Tongue (tissue), 2 donors: ENCODE data around the gene SLC1A5. TPM values are rescaled to one million over a fixed set of nuclear protein-coding genes. Genes with fewer than 3 reads are reported as not detected.
A peak's percentile ranks its signal among the peaks of the same experiment; 100 is the strongest.

Experiments
- DNase-seq: peaks from one replicate; pipeline ENCODE4 v3.0.0-alpha.2; 2015
- total RNA-seq: library from RNA; depleted of rRNA; stranded (reverse); fragments of >200 nt; gene quantifications from one replicate; pipeline ENCODE4 v1.2.3, GENCODE V29; 2014

Gene SLC1A5
- total RNA-seq, 1 donor from 2014 or later: 16.4 TPM

GRCh38 chr19:46742926-46743480 lies 45.4 kb downstream of the SLC1A5 start:
- no peak for DNase-seq

- no peak for DNase-seq
These were observed 46.9 kb downstream of the SLC1A5 start for GRCh38 chr19:46741447-46741846.

GRCh38 chr19:46739290-46739771 lies 49.1 kb downstream of the SLC1A5 start:
- DNase-seq: peak; percentile 71

- DNase-seq: no peak
These were observed 50.6 kb downstream of the SLC1A5 start for GRCh38 chr19:46737761-46738171.

- no peak for DNase-seq
These were observed 51.1 kb downstream of the SLC1A5 start for GRCh38 chr19:46737298-46737654.

GRCh38 chr19:46736531-46737297 lies 51.7 kb downstream of the SLC1A5 start:
- DNase-seq: no peak

GRCh38 chr19:46733690-46734292 lies 54.6 kb downstream of the SLC1A5 start:
- DNase-seq: no peak

- DNase-seq: no peak
These were observed 55.3 kb downstream of the SLC1A5 start for GRCh38 chr19:46732966-46733689.

- no peak for DNase-seq
These were observed 56.0 kb downstream of the SLC1A5 start for GRCh38 chr19:46732172-46732938.

- no peak for DNase-seq
These were observed 56.8 kb downstream of the SLC1A5 start for GRCh38 chr19:46731584-46731983.

- DNase-seq: peak; percentile 13
These were observed 57.3 kb downstream of the SLC1A5 start for GRCh38 chr19:46731007-46731501.

GRCh38 chr19:46730595-46730994 lies 57.8 kb downstream of the SLC1A5 start:
- no peak for DNase-seq

GRCh38 chr19:46730187-46730586 lies 58.2 kb downstream of the SLC1A5 start:
- DNase-seq: no peak

- no peak for DNase-seq
These were observed 58.7 kb downstream of the SLC1A5 start for GRCh38 chr19:46729696-46730095.

GRCh38 chr19:46728693-46729339 lies 59.6 kb downstream of the SLC1A5 start:
- DNase-seq: peak; percentile 75

GRCh38 chr19:46728208-46728607 lies 60.2 kb downstream of the SLC1A5 start:
- peak; percentile 30 for DNase-seq

GRCh38 chr19:46727757-46728156 lies 60.6 kb downstream of the SLC1A5 start:
- DNase-seq: no peak

GRCh38 chr19:46726971-46727501 lies 61.4 kb downstream of the SLC1A5 start:
- no peak for DNase-seq

GRCh38 chr19:46726551-46726950 lies 61.8 kb downstream of the SLC1A5 start:
- DNase-seq: no peak

GRCh38 chr19:46725859-46726393 lies 62.5 kb downstream of the SLC1A5 start:
- no peak for DNase-seq
